SK-N-SH (cell line): ENCODE measurements around the gene NCAPD3. TPM values are rescaled to one million over a fixed set of nuclear protein-coding genes. Genes with fewer than 3 reads are reported as not detected.

Experiments used
- CTCF ChIA-PET: fragments of 300-600, 350-600 bp; formaldehyde crosslinking; extraction: SDS; loops from one replicate; lab custom pipeline; 2021; lab: Yijun Ruan, JAX
- POLR2A ChIA-PET: fragments of 350-600 bp; sonication (Branson Sonifier 250); formaldehyde crosslinking; extraction: SDS; loops from one replicate; lab custom pipeline; 2020; ENCODE audit warnings: antibody characterized with exemption, inconsistent platforms; lab: Yijun Ruan, JAX
- DNase-seq: peaks from one replicate; pipeline ENCODE4 v3.0.0; 2012
- H2AFZ ChIP-seq: fragments of 200-600 bp; sonication (generic); 2 replicates; pipeline ENCODE4 v1.8.1; 2016; ENCODE audit warnings: antibody characterized with exemption, mild to moderate bottlenecking, low read depth
- H3F3A ChIP-seq: fragments of 200-600 bp; sonication (generic); replicated peaks from 2 replicates; pipeline ENCODE3; 2016; ENCODE audit warnings: antibody characterized with exemption, mild to moderate bottlenecking; ENCODE audit not compliant: insufficient read depth
- H3K27ac ChIP-seq, 2 experiments: fragments of 200-500 bp in 1 of 2; fragments of 200-600 bp in 1 of 2; sonication (Bioruptor generic) in 1 of 2; sonication (generic), shearing (Covaris generic) in 1 of 2; 2 replicates each; pipeline versions ENCODE4 v1.5.1 to v1.6.1; 2014 to 2016; ENCODE audit warnings: low read depth in 2 of 2, inconsistent platforms in 1 of 2, low read length in 1 of 2, mild to moderate bottlenecking in 1 of 2, mixed read lengths in 1 of 2
- H3K27me3 ChIP-seq: fragments of 200-600 bp; sonication (generic), shearing (Covaris generic); 2 replicates; pipeline ENCODE4 v1.6.1; 2016; ENCODE audit warnings: mixed run types; ENCODE audit not compliant: insufficient read depth
- H3K36me3 ChIP-seq, 2 experiments: fragments of 200-500 bp in 1 of 2; fragments of 200-600 bp in 1 of 2; sonication (Bioruptor generic) in 1 of 2; sonication (generic) in 1 of 2; replicated peaks in 1 of 2; 2 replicates each; pipeline versions ENCODE3 to v1.5.1; 2014 to 2016; ENCODE audit warnings: low read length in 1 of 2, mild to moderate bottlenecking in 1 of 2; ENCODE audit not compliant: insufficient read depth in 2 of 2, control insufficient read depth in 1 of 2
- H3K4me1 ChIP-seq, 2 experiments: fragments of 200-500 bp in 1 of 2; fragments of 200-600 bp in 1 of 2; sonication (Bioruptor generic) in 1 of 2; sonication (generic), shearing (Covaris generic) in 1 of 2; 2 replicates each; pipeline versions ENCODE4 v1.5.1 to v1.6.1; 2014 to 2016; ENCODE audit warnings: low read depth in 1 of 2, low read length in 1 of 2, mixed run types in 1 of 2; ENCODE audit not compliant: insufficient read depth in 2 of 2, control insufficient read depth in 1 of 2
- H3K4me2 ChIP-seq: fragments of 200-600 bp; sonication (generic), shearing (Covaris generic); 2 replicates; pipeline ENCODE4 v1.6.1; 2017; ENCODE audit warnings: mixed run types
- H3K4me3 ChIP-seq, 2 experiments: fragments of 200-500 bp in 1 of 2; fragments of 200-600 bp in 1 of 2; sonication (Bioruptor generic) in 1 of 2; sonication (generic), shearing (Covaris generic) in 1 of 2; 2 replicates each; pipeline versions ENCODE4 v1.5.1 to v1.8.1; 2014 to 2016; ENCODE audit warnings: low read depth in 2 of 2, inconsistent platforms in 1 of 2, low read length in 1 of 2, mild to moderate bottlenecking in 1 of 2, mixed read lengths in 1 of 2, moderate library complexity in 1 of 2
- H3K79me2 ChIP-seq: fragments of 200-600 bp; sonication (generic); 2 replicates; pipeline ENCODE4 v1.8.1; 2017; ENCODE audit warnings: mild to moderate bottlenecking; ENCODE audit not compliant: insufficient read depth
- H3K9ac ChIP-seq: fragments of 200-600 bp; sonication (generic); 2 replicates; pipeline ENCODE4 v1.6.1; 2017; ENCODE audit warnings: mixed run types
- H3K9me2 ChIP-seq: fragments of 200-600 bp; sonication (generic); 2 replicates; pipeline ENCODE4 v1.6.1; 2017; ENCODE audit warnings: mixed run types
- H3K9me3 ChIP-seq: fragments of 200-600 bp; sonication (generic); 2 replicates; pipeline ENCODE4 v1.6.1; 2017; ENCODE audit warnings: mixed run types, mild to moderate bottlenecking, moderate library complexity
- H4K20me1 ChIP-seq: fragments of 200-600 bp; sonication (generic); 2 replicates; pipeline ENCODE4 v1.6.1; 2017; ENCODE audit warnings: mild to moderate bottlenecking, mixed run types; ENCODE audit not compliant: insufficient read depth
- EP300 ChIP-seq, 2 experiments: IDR thresholded peaks; 2 replicates each; pipeline versions ENCODE4 v1.4.0 to v1.6.1; 2012; ENCODE audit warnings: borderline replicate concordance in 1 of 2, low read depth in 1 of 2, low read length in 1 of 2
- FOXM1 ChIP-seq: IDR thresholded peaks from 2 replicates; pipeline ENCODE4 v1.4.0; 2012; ENCODE audit warnings: low read depth, mild to moderate bottlenecking
- GABPA ChIP-seq: IDR thresholded peaks from 2 replicates; pipeline ENCODE4 v1.4.0; 2012; ENCODE audit warnings: low read depth, mild to moderate bottlenecking
- MEF2A ChIP-seq: IDR thresholded peaks from 2 replicates; pipeline ENCODE4 v1.4.0; 2012; ENCODE audit warnings: low read depth, borderline replicate concordance
- MXI1 ChIP-seq: IDR thresholded peaks from 2 replicates; pipeline ENCODE4 v1.6.1; 2012; ENCODE audit warnings: mild to moderate bottlenecking, low read depth, low read length, improper control_type of control experiment
- NFIC ChIP-seq: IDR thresholded peaks from 2 replicates; pipeline ENCODE4 v1.4.0; 2012; ENCODE audit warnings: borderline replicate concordance
- RAD21 ChIP-seq: IDR thresholded peaks from 2 replicates; pipeline ENCODE4 v1.6.1; 2012; ENCODE audit warnings: mild to moderate bottlenecking, low read length
- RFX5 ChIP-seq: IDR thresholded peaks from 2 replicates; pipeline ENCODE4 v1.6.1; 2012; ENCODE audit warnings: mild to moderate bottlenecking, improper control_type of control experiment, low read length
- SIN3A ChIP-seq: IDR thresholded peaks from 2 replicates; pipeline ENCODE4 v1.6.1; 2012; ENCODE audit warnings: low read depth, mild to moderate bottlenecking, low read length, moderate library complexity, borderline replicate concordance
- TEAD4 ChIP-seq: IDR thresholded peaks from 2 replicates; pipeline ENCODE4 v1.4.0; 2012; ENCODE audit warnings: mild to moderate bottlenecking, borderline replicate concordance; ENCODE audit not compliant: insufficient read depth
- WGBS: methylation state at CpG from one replicate; pipeline ENCODE4 v1.1.6; 2017; ENCODE audit warnings: low lambda C conversion rate; 5-methylcytosine and 5-hydroxymethylcytosine counted together
- polyA plus RNA-seq, 3 experiments: library from polyadenylated mRNA; depleted of rRNA; stranded (reverse); fragments of >200 nt; gene quantifications; 2 replicates each; pipeline ENCODE4 v1.2.3, GENCODE V29; 2012
- TF ChIP-seq, protein P1 (sequence below): IDR thresholded peaks from 2 replicates; pipeline ENCODE4 v1.4.0; 2012; ENCODE audit warnings: low read depth, borderline replicate concordance
- TF ChIP-seq, protein P2 (sequence below): fragments of 150-350 bp; IDR thresholded peaks from 2 replicates; pipeline ENCODE4 v1.6.1; 2017; ENCODE audit warnings: antibody characterized with exemption, low read length, low read depth, borderline replicate concordance
- TF ChIP-seq, protein P3 (sequence below): fragments of 150-350 bp; IDR thresholded peaks from 2 replicates; pipeline ENCODE4 v1.6.1; 2016; ENCODE audit warnings: mild to moderate bottlenecking, low read depth, low read length
- TF ChIP-seq, protein P4 (sequence below): IDR thresholded peaks from 2 replicates; pipeline ENCODE4 v1.4.0; 2012; ENCODE audit warnings: low read depth
- TF ChIP-seq, protein P5 (sequence below): fragments of 200-600 bp; sonication (generic); IDR thresholded peaks from 2 replicates; pipeline ENCODE4 v1.6.1; 2017; ENCODE audit warnings: antibody characterized with exemption, mild to moderate bottlenecking, moderate library complexity

NCAPD3 gene
- polyA plus RNA-seq, 1 of the 3 experiments (the other 2 are of a cell fraction) = 19.5 TPM

DNA sequence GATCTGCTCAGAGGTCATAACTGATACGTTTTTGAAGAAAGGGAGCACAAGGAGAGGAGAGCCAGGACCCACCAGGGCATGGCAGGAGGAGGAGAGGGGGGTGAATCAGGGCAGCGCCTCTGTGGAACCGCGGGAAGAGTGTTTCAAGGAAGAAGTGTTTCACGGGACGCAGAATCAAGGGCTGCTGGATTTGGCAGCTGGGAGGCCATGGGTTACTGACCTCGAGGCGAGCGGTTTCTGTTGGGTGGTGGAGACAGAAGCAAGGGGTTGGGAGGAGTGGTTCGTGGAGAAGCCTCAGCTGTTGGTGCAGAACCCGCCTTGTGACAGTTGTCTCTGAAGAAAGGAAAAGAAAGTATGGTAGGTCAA lies 13.8 kb upstream of the NCAPD3 start:
- H3K4me3 ChIP-seq = peak overlapping the region in 1 of 2 experiments; percentile 30; a peak in 1 of 4 replicates
- TF ChIP-seq TEAD4 (no peak), FOXM1 (no peak), RFX5 (no peak), MXI1 (no peak), NFIC (no peak), MEF2A (no peak), SIN3A (no peak), EP300 (IDR thresholded peaks at IDR 0.05; ENCODE audit: borderline replicate concordance in 1 of 2, low read depth in 1 of 2, low read length in 1 of 2) (no peak), GABPA (no peak), RAD21 (no peak)
- TF ChIP-seq, protein P1, sequence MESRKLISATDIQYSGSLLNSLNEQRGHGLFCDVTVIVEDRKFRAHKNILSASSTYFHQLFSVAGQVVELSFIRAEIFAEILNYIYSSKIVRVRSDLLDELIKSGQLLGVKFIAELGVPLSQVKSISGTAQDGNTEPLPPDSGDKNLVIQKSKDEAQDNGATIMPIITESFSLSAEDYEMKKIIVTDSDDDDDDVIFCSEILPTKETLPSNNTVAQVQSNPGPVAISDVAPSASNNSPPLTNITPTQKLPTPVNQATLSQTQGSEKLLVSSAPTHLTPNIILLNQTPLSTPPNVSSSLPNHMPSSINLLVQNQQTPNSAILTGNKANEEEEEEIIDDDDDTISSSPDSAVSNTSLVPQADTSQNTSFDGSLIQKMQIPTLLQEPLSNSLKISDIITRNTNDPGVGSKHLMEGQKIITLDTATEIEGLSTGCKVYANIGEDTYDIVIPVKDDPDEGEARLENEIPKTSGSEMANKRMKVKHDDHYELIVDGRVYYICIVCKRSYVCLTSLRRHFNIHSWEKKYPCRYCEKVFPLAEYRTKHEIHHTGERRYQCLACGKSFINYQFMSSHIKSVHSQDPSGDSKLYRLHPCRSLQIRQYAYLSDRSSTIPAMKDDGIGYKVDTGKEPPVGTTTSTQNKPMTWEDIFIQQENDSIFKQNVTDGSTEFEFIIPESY = no peak
- TF ChIP-seq, protein P2, sequence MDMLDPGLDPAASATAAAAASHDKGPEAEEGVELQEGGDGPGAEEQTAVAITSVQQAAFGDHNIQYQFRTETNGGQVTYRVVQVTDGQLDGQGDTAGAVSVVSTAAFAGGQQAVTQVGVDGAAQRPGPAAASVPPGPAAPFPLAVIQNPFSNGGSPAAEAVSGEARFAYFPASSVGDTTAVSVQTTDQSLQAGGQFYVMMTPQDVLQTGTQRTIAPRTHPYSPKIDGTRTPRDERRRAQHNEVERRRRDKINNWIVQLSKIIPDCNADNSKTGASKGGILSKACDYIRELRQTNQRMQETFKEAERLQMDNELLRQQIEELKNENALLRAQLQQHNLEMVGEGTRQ = no peak
- TF ChIP-seq, protein P3, sequence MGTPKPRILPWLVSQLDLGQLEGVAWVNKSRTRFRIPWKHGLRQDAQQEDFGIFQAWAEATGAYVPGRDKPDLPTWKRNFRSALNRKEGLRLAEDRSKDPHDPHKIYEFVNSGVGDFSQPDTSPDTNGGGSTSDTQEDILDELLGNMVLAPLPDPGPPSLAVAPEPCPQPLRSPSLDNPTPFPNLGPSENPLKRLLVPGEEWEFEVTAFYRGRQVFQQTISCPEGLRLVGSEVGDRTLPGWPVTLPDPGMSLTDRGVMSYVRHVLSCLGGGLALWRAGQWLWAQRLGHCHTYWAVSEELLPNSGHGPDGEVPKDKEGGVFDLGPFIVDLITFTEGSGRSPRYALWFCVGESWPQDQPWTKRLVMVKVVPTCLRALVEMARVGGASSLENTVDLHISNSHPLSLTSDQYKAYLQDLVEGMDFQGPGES = no peak
- TF ChIP-seq, protein P4, sequence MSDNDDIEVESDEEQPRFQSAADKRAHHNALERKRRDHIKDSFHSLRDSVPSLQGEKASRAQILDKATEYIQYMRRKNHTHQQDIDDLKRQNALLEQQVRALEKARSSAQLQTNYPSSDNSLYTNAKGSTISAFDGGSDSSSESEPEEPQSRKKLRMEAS = no peak
- TF ChIP-seq, protein P5, sequence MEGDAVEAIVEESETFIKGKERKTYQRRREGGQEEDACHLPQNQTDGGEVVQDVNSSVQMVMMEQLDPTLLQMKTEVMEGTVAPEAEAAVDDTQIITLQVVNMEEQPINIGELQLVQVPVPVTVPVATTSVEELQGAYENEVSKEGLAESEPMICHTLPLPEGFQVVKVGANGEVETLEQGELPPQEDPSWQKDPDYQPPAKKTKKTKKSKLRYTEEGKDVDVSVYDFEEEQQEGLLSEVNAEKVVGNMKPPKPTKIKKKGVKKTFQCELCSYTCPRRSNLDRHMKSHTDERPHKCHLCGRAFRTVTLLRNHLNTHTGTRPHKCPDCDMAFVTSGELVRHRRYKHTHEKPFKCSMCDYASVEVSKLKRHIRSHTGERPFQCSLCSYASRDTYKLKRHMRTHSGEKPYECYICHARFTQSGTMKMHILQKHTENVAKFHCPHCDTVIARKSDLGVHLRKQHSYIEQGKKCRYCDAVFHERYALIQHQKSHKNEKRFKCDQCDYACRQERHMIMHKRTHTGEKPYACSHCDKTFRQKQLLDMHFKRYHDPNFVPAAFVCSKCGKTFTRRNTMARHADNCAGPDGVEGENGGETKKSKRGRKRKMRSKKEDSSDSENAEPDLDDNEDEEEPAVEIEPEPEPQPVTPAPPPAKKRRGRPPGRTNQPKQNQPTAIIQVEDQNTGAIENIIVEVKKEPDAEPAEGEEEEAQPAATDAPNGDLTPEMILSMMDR = no peak
- H3K4me1 ChIP-seq = peaks cover 3 to 22% of the 10 kb centered on the region in 2 experiments; a peak in 3 of 4 replicates
- peaks cover 29 to 52% of the 10 kb centered on the region in 2 experiments for H3K36me3 ChIP-seq
- DNase-seq = no peak
- H3K9me2 ChIP-seq = no peaks in the 10 kb centered on the region
- POLR2A ChIA-PET = no interaction called here
- peaks cover 17% of the 10 kb centered on the region for H3F3A ChIP-seq
- peak overlapping the region; percentile 70 for H3K4me2 ChIP-seq
- peaks cover 34% of the 10 kb centered on the region for H3K79me2 ChIP-seq
- H3K27me3 ChIP-seq = no peaks in the 10 kb centered on the region
- no peaks in the 10 kb centered on the region for H4K20me1 ChIP-seq
- H3K9me3 ChIP-seq = no peaks in the 10 kb centered on the region
- 56% methylated on average over 11 of the region's 11 CpGs for WGBS
- H3K27ac ChIP-seq = peak overlapping the region; percentile 19 to 83; a peak in 3 of 4 replicates
- peak overlapping the region; percentile 2; the same call in 1 of the 2 replicates for H2AFZ ChIP-seq
- H3K9ac ChIP-seq = peak overlapping the region; percentile 53; the same call in 1 of the 2 replicates
- CTCF ChIA-PET = no interaction called here
